HCEC 1CT (cell line): ENCODE measurements around the gene ST7.

ENCODE experiments used
- DNase-seq: peaks from one replicate; pipeline ENCODE4 v3.0.0-alpha.2; 2017

Gene ST7

DNA sequence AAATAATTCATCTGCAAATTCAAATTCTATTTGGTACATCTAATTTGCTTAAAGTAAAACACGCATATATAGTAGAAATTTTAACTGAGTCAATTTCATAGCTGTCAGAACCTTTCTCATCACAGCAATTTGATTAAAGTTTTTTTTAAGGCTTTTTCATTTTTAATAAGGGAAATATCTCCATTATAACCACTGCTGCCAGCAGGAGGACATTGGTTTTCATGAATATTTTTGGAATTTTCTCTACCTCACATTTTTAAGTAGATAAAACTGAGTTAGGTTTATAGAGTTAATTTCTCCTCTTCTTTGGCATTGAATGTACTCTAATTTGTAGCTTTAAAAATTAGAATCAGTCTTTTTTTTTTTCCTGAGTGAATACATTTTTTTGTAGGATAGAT lies 82.2 kb downstream of the ST7 start:
- DNase-seq = no peak

DNA sequence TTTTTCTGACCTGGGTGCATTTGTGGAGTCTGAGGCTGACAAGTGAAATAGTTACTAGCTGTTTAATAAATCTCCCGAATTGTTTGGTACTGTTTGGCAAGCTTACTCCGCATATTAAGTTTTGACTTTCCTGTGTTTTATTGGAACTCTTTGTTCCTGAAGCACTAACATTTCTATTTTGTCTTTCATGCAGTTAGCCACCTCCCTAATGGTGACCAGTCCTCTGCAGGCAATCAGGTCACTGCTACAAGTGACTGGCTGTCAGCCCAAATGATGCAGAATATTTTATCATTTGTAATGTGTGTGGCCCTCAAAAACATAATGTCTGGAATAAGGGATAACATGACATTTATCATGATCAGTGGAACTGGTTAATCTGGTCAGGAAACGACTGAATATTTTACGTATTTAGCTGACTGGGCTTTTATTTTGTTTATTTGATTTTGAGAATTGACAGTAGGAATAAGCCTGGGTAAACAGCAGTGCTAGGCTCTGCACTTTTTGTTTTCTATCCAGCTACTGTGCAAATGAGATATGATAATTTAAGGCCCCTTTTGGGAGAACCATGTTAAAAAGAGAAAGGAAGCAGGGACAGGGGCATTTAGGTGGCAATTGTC lies 82.9 kb downstream of the ST7 start:
- no peak for DNase-seq

DNA sequence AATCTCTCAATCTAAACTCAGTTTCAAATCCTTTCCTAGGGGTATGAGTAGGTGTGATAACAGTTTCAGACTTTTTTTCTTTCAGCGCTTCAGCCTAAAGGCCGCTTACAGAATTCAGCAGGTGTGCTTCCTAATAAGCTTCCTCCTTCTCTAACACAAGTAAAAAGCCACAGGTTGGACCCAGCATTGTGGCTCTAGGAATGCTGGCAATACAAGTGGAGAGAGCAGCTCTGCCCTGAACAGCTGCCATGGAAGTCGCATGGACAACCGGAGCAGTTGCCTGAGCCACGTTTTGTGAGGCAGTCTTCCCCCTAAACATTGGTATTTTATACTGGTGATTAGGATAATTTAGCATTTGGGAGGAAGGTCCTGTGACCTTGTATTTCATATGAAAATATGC lies 83.5 kb downstream of the ST7 start:
- no peak for DNase-seq

DNA sequence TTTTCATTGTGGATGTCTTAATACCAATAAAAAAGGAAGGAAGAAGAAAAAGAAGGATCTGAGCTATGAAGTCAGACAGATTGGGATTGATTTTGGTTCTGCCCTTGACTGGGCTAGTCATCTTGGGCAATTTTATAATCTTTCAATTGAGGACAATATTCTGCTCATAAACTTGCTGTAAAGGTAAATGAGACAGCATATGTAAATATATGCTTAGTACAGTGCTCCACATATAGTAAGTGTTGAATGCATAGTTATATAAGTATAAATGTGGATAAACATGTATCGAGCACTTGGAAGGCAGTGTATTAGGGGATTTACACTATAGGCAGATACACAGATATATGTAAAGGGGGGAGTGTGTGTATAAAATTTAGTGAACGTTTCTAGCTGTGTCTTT lies 85.1 kb downstream of the ST7 start:
- DNase-seq = no peak

DNA sequence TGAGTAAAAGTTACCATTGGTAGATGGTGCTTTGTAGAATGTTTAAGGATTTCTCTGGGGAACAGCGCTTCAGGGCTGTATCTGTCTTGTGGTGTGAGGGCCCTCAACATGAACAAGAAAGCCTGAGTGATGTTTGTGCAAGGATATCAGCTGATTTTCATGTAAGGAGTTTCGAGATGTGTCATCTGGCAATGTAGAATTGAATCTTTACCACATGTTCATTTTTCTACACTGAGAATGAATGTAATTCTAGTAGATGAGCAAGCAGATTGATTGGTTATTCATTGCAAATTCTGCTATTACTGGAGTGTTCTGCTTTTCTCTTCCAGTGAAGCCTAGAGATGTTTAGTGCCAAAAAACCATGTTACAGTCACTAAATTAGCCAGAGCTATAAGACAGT lies 87.7 kb downstream of the ST7 start:
- peak; percentile 73 for DNase-seq

DNA sequence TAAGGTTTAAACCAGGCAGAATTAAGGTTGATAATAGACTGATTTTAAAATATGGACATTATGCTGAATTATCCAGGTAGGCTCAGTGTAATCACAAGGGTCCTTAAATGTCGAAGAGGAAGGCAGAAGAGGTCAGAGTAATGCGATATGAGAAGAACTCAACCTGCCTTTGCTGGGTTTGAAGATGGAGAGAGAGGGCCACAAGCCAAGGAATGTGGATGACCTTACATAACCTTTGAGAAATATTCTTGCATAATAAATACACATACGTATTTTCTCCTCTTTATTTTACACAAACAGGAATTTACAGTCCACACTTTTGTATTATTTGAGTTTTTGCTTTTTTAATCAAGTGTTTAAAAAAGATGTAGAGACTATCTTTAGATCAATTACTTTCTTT lies 88.5 kb downstream of the ST7 start:
- peak; percentile 17 for DNase-seq

DNA sequence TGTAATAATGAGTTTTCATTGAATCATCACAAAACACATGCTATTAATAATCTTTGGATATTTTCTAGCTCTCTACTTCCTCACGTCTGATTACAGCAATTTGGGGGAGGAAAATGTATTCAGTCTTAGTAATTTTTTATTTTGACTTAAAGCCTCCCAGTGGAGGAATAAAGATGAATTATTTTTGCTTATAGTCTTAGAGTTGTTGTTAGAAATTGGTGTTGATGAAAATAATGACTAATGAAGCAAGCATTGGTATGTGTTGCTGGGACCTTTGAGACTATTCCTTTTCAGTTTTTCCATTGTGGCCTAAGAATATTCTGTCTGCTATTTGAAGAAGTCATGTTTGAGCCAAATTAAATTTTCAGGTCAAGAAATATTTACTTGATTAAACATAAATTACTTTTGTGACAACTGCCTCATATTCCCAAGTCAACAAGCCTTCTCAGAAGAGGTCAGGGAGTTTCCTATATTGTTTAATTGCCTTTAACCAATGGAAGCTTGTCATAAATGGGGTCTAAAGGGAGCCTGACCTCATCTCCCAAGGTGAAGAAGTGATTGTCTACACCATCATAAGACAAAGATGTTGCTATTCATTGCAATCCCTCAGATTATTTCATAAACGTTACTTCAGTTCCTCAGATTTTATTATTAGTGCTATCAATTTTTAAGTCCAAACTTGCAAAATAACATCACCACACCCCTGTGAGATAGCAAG lies 90.0 kb downstream of the ST7 start:
- DNase-seq = peak; percentile 22

DNA sequence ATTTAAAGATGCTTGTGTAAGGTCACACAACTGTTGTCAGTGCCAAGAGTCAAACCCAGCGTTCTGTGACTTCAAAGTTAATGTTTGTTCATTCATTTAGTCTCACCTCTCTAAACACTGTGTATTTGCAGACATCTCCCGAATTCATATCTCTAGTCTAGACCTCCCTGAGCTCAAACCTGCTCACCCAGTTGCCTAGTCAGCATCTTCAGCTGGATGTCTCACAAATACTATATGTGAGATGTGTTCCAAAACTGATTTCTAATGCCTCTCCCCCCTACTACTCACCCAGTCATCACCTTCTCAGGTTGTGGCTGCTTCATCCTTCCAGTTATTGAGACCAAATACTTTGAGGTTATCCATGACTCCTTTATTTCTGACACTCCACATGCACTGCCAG lies 91.4 kb downstream of the ST7 start:
- DNase-seq = no peak

DNA sequence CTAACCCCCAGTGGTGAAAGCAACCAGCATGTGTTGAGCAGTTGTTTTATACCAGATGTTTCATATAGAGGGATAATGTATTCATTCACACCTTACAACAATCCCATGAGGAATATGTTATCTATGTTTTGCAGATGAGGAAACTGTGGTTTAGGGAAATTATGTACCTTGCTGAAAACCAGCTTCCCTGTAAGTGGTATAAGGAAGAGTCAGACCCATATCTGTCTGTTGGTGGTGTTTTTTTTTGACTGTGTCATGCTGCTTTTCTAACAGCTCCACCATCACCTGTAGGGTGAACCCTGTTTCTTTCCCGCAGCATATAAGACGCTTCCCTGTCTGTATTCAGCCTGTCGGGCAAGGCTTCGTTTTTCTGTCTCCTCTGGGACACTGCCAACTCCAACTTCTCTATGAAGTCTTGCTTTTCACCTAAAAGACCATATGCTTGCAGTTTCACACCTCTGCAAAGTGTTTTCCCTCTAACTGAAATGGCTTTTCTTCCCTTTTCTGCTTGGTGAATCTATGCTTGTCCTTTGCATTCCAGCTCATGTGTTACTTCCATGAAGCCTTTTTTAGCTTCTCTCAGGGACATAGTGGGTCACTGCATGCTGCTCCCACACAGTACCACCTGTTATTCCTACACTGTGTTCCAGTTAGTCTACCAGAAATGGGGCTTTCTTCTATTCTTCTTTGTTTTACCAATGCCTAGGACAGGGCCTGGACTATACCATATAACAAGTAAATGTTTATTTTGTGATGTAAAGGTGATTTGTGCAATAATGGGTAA lies 92.8 kb downstream of the ST7 start:
- no peak for DNase-seq

DNA sequence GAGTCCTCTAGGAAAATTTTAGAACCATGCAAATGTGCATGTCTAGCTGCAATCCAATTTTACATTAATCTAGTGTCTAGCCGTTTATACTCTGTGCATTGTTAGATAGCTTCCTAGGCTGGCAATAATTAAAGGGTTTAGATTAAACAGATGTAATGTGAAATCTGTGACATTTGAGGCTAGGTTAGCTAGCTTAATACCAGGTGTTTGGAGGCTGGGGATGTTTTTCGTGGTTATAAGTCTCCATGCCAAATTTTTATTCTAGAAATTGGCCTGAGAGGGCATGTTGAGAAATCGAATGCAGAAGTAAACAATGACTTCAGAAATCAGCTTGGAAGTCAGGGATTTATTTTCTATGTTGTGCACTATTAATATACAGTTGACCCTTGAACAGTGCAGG lies 94.2 kb downstream of the ST7 start:
- DNase-seq = peak; percentile 40

DNA sequence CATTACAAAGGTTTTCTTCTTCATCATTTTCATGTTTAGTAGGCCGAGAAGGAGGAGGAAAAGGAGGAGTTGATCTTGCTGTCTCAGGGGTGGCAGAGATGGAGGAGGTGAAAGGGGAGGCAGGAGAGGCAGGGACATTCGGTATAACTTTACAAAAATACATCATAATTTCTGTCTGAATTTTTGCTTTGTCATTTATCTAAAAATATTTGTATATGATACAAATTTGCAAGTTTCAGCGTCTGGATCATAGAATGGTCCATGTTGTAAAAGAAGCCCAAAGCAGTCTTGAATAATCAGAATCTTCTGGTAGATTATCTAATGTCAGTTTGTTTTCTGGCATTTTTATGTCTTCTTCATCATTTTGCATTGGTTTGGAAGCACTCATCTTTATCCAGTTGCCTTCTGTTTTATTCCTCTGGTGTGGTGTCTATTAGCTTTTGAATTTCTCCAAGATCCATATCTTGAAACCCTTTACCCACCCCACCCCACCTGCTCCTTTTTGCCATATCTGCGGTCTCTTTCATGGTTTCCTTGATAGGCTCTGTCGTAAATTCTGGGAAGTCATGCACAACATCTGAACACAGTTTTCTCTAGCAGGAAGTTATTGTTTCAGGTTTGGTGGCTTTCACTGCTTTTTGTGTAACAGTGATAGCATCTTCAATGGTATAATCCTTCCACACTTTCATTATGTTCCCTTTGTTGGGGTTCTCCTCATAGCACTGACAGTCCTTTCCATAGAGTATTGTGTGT lies 95.0 kb downstream of the ST7 start:
- no peak for DNase-seq

DNA sequence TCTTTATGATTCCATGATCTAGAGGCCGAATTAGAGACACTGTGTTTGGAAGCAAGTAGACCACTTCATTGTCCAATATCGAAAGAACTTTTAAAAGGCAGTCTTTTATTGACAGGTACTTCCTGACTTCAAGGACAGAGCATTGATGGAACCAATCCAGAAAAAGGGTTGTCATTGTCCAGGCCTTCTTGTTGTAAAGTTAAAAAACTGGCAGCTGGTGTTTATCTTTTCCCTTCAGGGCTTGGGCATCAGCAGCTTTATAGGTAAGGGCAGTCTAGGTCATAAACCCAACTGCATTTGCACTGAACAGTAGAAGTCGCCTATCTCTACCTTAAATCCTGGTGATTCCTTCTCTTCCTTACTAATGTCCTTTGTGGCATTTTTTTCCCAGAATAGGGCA lies 95.6 kb downstream of the ST7 start:
- DNase-seq = no peak

DNA sequence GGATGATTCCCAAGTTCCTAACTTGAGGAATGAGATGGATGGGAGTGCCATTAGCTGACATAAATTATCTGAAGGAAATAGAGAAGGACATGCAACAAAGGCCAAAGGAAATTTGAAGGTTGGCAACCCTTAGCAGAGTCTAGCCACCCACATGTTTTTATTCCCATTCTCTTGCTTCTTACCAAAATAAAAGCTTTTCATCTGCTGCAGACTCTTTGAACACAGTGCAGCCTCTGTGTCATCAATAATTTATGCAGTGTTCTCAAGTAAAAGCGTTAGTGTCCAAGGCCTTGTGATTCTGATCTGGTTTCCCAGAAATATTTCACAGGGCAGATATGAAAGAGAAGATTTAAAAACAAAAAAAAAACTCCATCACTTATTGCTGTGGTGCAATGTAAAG lies 98.5 kb downstream of the ST7 start:
- no peak for DNase-seq

DNA sequence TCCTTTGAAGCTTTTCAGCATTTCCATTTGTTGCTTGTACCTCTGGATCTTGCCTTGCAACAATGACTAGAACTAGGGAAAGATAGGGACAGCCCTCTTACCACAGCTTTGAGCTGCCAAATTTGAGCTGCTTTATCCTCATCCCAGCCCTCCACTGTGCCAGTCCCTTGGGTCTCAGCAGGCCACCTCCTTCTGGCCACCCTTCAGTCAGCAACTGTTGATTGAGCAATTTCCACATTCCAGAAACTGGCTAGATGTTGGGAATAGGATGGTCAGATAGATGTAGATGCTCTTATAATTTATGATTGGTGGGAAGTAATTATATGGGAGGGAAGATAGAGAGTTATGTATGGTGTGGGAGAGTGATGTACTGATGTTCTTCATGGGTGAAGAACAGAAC lies 100.1 kb downstream of the ST7 start:
- no peak for DNase-seq

DNA sequence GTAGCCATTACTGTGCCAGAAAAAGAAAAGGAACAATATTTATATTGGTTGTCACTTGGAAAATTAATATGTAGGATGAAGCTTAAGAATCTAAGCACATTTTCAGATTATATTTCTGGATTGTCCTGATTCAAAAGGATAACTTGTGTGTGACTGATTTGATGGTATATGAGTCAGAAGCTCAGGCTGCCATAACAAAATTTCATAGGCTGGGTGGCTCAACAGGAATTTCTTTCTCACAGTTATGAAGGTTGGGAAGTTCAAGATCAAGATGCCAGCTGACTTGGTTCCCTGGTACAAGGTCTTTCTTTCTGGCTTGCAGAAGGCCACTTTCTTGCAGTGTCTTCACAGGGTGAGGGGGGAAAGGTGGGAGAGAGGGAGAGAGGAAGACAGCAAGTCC lies 108.5 kb downstream of the ST7 start:
- DNase-seq = peak; percentile 65

DNA sequence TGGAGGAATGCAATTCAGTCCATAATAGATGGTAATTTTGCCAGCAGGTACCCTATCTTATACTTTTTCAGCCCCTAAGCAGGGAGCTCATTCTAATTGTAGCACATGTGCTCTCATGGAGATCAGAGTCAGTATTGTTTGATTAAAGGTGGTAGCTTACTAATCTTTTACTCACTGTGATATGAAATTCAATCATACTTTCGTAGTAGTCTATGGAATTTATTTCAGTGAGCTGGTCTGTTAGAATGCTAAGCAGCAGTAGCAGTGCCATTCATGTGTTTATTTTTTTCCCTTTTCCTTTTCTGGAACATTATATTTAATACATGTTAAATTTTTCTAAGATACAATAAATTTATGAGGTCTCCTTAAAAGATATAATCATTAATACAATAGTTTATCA lies 109.0 kb downstream of the ST7 start:
- DNase-seq = peak; percentile 81

DNA sequence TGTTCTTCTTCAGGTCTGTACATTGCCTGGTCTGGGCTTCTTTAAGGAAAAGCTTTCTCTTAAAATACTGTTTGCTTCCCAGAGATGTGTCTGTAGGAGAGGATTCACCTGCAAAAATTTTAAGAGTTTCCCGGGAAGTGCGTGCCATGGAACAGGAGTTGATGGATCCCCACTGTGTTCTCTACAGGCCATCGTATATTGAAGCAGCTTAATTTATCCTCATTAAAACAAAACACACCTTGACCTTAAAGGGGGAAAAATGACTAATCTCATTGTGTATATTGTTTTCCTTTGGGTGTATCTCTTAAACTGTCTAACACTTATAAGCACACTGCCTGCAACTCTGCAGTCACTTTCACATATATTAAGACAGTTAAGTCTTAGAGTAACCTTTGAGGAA lies 111.4 kb downstream of the ST7 start:
- DNase-seq = no peak

DNA sequence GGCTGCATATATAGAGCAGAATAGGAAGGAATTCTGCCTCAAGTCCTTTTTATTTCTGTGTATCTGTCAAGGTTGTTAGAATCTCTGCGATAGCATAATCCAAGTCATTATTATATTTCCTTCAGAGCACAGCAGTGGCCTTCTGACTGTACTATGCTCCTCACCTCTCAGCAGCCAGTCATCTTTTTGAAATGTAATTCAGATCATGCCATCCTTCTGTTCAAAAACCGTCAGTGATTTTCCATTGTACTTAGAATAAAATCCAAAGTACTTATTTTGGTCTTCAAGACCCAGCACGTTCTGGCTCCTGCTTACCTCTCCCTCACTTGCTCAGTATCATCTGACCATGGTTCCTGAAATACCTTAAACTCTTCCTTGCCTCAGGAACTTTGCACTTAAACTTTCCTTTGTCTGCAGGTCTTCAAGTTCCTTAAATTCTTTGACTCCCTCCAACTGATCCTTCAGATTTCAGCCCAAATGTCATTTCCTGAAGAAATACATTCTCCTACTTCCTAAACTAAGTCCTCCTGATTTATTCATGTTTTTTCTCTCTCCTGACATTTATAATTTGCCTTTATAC lies 112.4 kb downstream of the ST7 start:
- DNase-seq = no peak

DNA sequence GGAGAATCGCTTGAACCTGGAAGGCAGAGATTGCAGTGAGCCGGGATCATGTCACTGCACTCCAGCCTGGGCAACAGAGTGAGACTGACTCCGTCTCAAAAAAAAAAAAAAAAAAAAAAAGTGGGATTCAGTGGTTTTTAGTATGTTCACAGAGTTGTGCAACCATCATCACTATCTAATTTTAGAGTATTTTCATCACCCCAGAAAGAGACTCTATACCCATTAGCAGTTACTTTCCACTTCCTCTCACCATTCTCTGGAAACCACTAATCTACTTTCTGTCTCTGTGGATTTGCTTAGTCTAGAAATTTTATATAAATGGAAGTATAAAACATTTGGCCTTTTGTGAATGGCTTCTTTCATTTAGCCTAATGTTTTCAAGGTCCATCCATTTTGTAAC lies 113.4 kb downstream of the ST7 start:
- no peak for DNase-seq

DNA sequence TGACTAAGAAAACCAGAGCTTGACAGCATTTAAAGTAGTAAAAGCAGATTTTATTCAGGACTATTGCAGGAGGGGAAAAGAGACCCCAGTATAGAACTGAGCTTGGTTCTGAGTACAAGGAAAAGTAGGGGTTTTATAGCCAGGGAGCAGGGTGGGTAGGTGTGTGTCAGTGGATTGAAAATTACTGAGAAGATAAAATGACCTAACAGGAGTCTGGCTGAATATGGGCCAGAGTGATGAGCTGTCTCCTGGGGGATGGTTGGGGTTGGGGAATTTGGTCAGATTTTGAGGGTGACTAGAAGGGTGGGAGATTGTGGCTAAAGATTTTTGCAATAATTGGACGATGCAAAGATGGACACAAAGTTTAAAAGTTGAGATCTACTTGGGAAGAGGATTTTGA lies 114.0 kb downstream of the ST7 start:
- DNase-seq = no peak

DNA sequence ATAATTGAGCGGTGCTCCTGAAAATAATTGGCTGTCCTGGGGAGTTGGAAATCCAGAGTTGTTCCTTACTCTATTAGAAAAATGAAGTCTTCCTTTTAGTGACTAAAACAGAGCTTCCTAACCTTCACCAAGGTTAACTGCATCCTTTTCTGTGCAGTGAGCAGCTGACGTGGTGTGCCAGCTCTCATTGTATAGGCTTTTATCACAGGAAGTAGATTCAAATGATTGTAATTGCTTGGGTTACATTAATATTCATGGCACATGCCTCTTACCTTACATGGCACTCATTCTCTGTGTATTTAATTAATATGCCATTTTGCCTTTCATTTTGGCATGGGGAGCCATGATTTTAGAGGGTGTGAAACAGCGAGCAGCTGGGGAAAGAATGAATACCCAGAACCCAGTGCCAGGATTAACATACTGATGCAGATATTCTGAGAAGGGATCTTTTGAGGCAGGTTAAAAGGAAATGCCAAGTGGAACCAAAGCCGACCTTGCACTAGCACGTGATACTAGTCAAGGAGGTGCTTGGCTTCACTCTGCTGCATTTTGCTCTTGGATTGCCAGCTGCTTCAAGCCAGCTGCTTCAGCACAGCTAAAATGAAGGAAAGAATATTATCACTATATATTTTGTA lies 115.3 kb downstream of the ST7 start:
- no peak for DNase-seq

DNA sequence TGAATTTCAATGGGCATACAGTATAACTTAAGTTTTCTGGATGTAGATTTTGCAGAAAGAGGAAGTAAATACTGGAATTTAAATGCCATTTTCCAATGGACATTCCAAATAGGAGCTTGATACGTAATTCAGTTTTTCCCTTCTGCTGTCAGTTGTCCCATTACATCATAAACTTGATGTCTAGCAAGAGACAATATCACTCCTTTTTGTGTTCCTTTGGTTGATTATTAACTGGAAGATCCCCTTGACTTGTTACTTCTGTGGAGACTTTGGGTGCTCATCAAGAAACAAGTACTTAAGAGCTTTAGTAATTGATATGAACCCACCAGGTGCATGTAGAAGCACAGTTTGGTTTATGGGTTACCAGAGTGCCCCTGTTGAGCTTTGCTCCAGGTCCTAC lies 116.1 kb downstream of the ST7 start:
- DNase-seq = no peak

DNA sequence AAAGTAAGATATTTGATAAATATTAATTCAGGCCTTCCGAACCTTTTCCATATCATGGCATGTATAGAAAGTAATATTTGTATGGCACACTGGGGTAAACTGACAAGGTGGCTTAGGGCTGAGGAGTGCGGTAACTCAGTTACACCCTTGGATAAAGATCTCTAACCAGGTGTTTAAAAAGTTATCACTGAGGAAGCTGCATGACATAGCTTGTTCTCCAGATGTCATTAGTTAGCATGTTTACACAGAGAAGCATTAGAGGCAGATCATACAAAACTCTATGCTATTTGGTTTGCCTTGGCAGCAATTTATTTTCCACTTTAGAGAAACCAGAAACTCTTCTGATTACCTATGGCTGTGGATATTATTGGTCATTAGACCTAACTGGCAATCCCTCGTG lies 118.2 kb downstream of the ST7 start:
- DNase-seq = no peak
